ENCODE measurements around the gene CLK4.

CLK4 gene

GRCh38 chr5:178555771-178556211 lies 71.1 kb downstream of the CLK4 start:
- Histone ChIP-seq H3K4me1 (ENCODE audit: control insufficient read depth, insufficient read depth, low read length) (no peaks in the 10 kb centered on the region), H3K27me3 (ENCODE audit: control insufficient read depth, insufficient read depth, low read length) (no peaks in the 10 kb centered on the region), H3K9ac (ENCODE audit: low read length) (no peak overlapping the region), H3K4me3 (ENCODE audit: low read length) (no peak overlapping the region), H3K36me3 (ENCODE audit: control insufficient read depth, insufficient read depth, low read length) (no peaks in the 10 kb centered on the region), H3K27ac (ENCODE audit: low read depth, low read length) (no peak overlapping the region)

- Histone ChIP-seq H3K27me3 (ENCODE audit: control insufficient read depth, insufficient read depth, low read length) (no peaks in the 10 kb centered on the region), H3K36me3 (ENCODE audit: control insufficient read depth, insufficient read depth, low read length) (no peaks in the 10 kb centered on the region), H3K9ac (ENCODE audit: low read length) (no peak overlapping the region), H3K27ac (ENCODE audit: low read depth, low read length) (no peak overlapping the region), H3K4me1 (ENCODE audit: control insufficient read depth, insufficient read depth, low read length) (no peaks in the 10 kb centered on the region), H3K4me3 (ENCODE audit: low read length) (no peak overlapping the region)
Observed at GRCh38 chr5:178555005-178555404, 71.8 kb downstream of the CLK4 start.

GRCh38 chr5:178554311-178554710 lies 72.5 kb downstream of the CLK4 start:
- Histone ChIP-seq H3K27ac (ENCODE audit: low read depth, low read length) (no peak overlapping the region), H3K9ac (ENCODE audit: low read length) (no peak overlapping the region), H3K4me3 (ENCODE audit: low read length) (no peak overlapping the region), H3K4me1 (ENCODE audit: control insufficient read depth, insufficient read depth, low read length) (no peaks in the 10 kb centered on the region), H3K36me3 (ENCODE audit: control insufficient read depth, insufficient read depth, low read length) (no peaks in the 10 kb centered on the region), H3K27me3 (ENCODE audit: control insufficient read depth, insufficient read depth, low read length) (no peaks in the 10 kb centered on the region)

- Histone ChIP-seq H3K9ac (ENCODE audit: low read length) (no peak overlapping the region), H3K4me1 (ENCODE audit: control insufficient read depth, insufficient read depth, low read length) (no peaks in the 10 kb centered on the region), H3K27ac (ENCODE audit: low read depth, low read length) (peak overlapping the region; percentile 61), H3K27me3 (ENCODE audit: control insufficient read depth, insufficient read depth, low read length) (no peaks in the 10 kb centered on the region), H3K4me3 (ENCODE audit: low read length) (no peak overlapping the region), H3K36me3 (ENCODE audit: control insufficient read depth, insufficient read depth, low read length) (no peaks in the 10 kb centered on the region)
Observed at GRCh38 chr5:178553517-178553916, 73.3 kb downstream of the CLK4 start.
